GM18873 (cell line): ENCODE data around the gene RGS7.
"Not testable (repeated sequence)": the region's sequence is repeated elsewhere in the genome, so short reads cannot be mapped to it uniquely, and the experiment has no call there.

ENCODE experiments used
- ATAC-seq: cut with Tn5 transposase; IDR thresholded peaks from one replicate; pipeline ENCODE4 v1.9.1; 2021; ENCODE audit warnings: mild to moderate bottlenecking, moderate library complexity, moderate number of reproducible peaks; ENCODE audit not compliant: unreplicated experiment, low FRiP score

RGS7 gene

GRCh38 chr1:241217516-241217915, 139.5 kb downstream of the RGS7 start:
- no peak for ATAC-seq

GRCh38 chr1:241215683-241216082, 141.3 kb downstream of the RGS7 start:
- no peak for ATAC-seq

GRCh38 chr1:241215203-241215602, 141.8 kb downstream of the RGS7 start:
- no peak for ATAC-seq

GRCh38 chr1:241213139-241213538, 143.9 kb downstream of the RGS7 start:
- no peak for ATAC-seq

GRCh38 chr1:241212628-241213027, 144.4 kb downstream of the RGS7 start:
- ATAC-seq: no peak

- ATAC-seq: no peak
These were observed 148.1 kb downstream of the RGS7 start for GRCh38 chr1:241208910-241209379.

GRCh38 chr1:241203817-241204216, 153.2 kb downstream of the RGS7 start:
- ATAC-seq: no peak

GRCh38 chr1:241202401-241202800, 154.6 kb downstream of the RGS7 start:
- no peak for ATAC-seq

GRCh38 chr1:241186716-241187115, 170.3 kb downstream of the RGS7 start:
- no peak for ATAC-seq

GRCh38 chr1:241181971-241182370, 175.0 kb downstream of the RGS7 start:
- no peak for ATAC-seq

GRCh38 chr1:241181471-241181870, 175.5 kb downstream of the RGS7 start:
- no peak for ATAC-seq

GRCh38 chr1:241180569-241180968, 176.4 kb downstream of the RGS7 start:
- no peak for ATAC-seq

GRCh38 chr1:241177660-241178059, 179.3 kb downstream of the RGS7 start:
- ATAC-seq: no peak

- no peak for ATAC-seq
These were observed 184.5 kb downstream of the RGS7 start for GRCh38 chr1:241172486-241172885.

GRCh38 chr1:241171991-241172390, 185.0 kb downstream of the RGS7 start:
- ATAC-seq: no peak

- no peak for ATAC-seq
These were observed 189.8 kb downstream of the RGS7 start for GRCh38 chr1:241167121-241167630.

GRCh38 chr1:241166625-241167024, 190.4 kb downstream of the RGS7 start:
- ATAC-seq: no peak

GRCh38 chr1:241165256-241165655, 191.7 kb downstream of the RGS7 start:
- not testable (repeated sequence) for ATAC-seq

GRCh38 chr1:241163363-241163762, 193.6 kb downstream of the RGS7 start:
- ATAC-seq: no peak

- ATAC-seq: no peak
These were observed 195.8 kb downstream of the RGS7 start for GRCh38 chr1:241161188-241161689.

GRCh38 chr1:241157435-241157834, 199.6 kb downstream of the RGS7 start:
- ATAC-seq: no peak

GRCh38 chr1:241156231-241156965, 200.6 kb downstream of the RGS7 start:
- ATAC-seq: no peak
